Lung (tissue), 12 donors: ENCODE measurements around the gene STRIP1. TPM values are rescaled to one million over a fixed set of nuclear protein-coding genes. Genes with fewer than 3 reads are reported as not detected.
A peak's percentile ranks its signal among the peaks of the same experiment; 100 is the strongest.

Experiments used
- ATAC-seq: fragments of 200-7000 bp; cut with Tn5 transposase; one replicate; pipeline ENCODE4 v1.9.1; 2020; ENCODE audit warnings: moderate number of reproducible peaks; ENCODE audit not compliant: insufficient read depth, low FRiP score
- DNase-seq, 3 donors: peaks; one replicate each; pipeline ENCODE4 v3.0.0-alpha.2; 2013 to 2017
- H3K27ac ChIP-seq, 2 donors: one replicate each; pipeline ENCODE4 v1.5.1; 2013; ENCODE audit warnings: mild to moderate bottlenecking in 2 of 2, moderate library complexity in 2 of 2, control low read depth in 1 of 2, inconsistent platforms in 1 of 2, low read depth in 1 of 2, low read length in 1 of 2
- H3K27me3 ChIP-seq, 3 donors: one replicate each; pipeline ENCODE4 v1.5.1; 2013; ENCODE audit warnings: low read length in 2 of 3; ENCODE audit not compliant: control insufficient read depth in 3 of 3, insufficient read depth in 3 of 3
- H3K36me3 ChIP-seq, 4 donors: one replicate each; pipeline ENCODE4 v1.5.1; 2013; ENCODE audit warnings: low read length in 4 of 4, mild to moderate bottlenecking in 1 of 4, moderate library complexity in 1 of 4; ENCODE audit not compliant: control insufficient read depth in 4 of 4, insufficient read depth in 4 of 4
- H3K4me1 ChIP-seq, 5 donors: one replicate each; pipeline ENCODE4 v1.5.1; 2013; ENCODE audit warnings: low read length in 5 of 5, mild to moderate bottlenecking in 2 of 5, moderate library complexity in 1 of 5; ENCODE audit not compliant: control insufficient read depth in 5 of 5, insufficient read depth in 5 of 5
- H3K4me3 ChIP-seq: one replicate; pipeline ENCODE4 v1.5.1; 2013; ENCODE audit warnings: mild to moderate bottlenecking, control low read depth, moderate library complexity
- H3K9ac ChIP-seq, 2 donors: one replicate each; pipeline ENCODE4 v1.5.1; 2013; ENCODE audit warnings: low read length in 2 of 2, control low read depth in 1 of 2; ENCODE audit not compliant: insufficient read depth in 1 of 2
- H3K9me3 ChIP-seq, 4 donors: one replicate each; pipeline ENCODE4 v1.5.1; 2013; ENCODE audit warnings: low read length in 3 of 4, mild to moderate bottlenecking in 1 of 4, moderate library complexity in 1 of 4; ENCODE audit not compliant: control insufficient read depth in 4 of 4, insufficient read depth in 3 of 4
- WGBS, 2 donors: extraction: QIAGEN DNeasy Blood & Tissue Kit; methylation state at CpG; one replicate each; pipeline ENCODE4 v1.1.7; 2013; 5-methylcytosine and 5-hydroxymethylcytosine counted together
- polyA plus RNA-seq, 2 donors: library from polyadenylated mRNA; stranded (reverse); fragments of 200-250 nt; gene quantifications; one replicate each; pipeline ENCODE4 v1.2.1, GENCODE V29; 2013
- total RNA-seq, 2 donors: library from RNA; depleted of rRNA in 1 of 2; stranded (reverse); fragments of >200 nt in 1 of 2; gene quantifications; one replicate each; pipeline ENCODE4 v1.2.1, GENCODE V29; 2014 to 2021
- TF ChIP-seq, protein P1 (sequence below): IDR thresholded peaks from 2 replicates; pipeline ENCODE4 v1.5.1; 2012; ENCODE audit warnings: mild to moderate bottlenecking; ENCODE audit errors: control extremely low read depth, extremely low read depth
- donor health status: control.
- donor health status: control.
- donor health status: Bipolar disorder and iron deficiency.
- donor health status: healthy.
- donor health status: DM: yes; HTN: yes; CAD: no.

The STRIP1 gene
- total and polyA plus RNA-seq, 4 donors, result 11.7 to 68.2 (median 28.5) TPM

DNA sequence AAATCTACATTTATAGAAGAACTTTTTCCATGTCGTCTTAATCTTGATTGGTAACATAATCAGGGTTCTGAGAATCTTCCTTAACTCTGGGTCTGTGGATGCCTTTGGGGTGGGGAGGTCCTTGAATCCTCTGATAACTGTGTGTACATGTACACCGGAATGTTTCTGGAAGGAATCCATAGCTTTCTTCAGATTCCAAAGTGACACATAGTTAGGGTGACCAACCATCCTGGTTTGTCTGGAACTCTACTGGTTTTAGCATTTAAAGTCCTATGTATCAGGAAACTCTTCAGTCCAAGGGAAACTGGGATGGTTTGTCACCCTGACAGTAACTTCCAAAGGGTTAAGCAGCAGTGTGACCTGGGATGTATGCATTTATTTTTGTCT lies 16.8 kb downstream of the STRIP1 start:
- Histone ChIP-seq H3K4me1 (peaks cover 0 to 3% (median 0%) of the 10 kb centered on the region in 5 donors), H3K36me3 (peaks cover 39 to 82% (median 43%) of the 10 kb centered on the region in 4 donors), H3K4me3 (no peak overlapping the region), H3K9ac (no peak overlapping the region), H3K27me3 (no peaks in the 10 kb centered on the region), H3K27ac (no peak overlapping the region), H3K9me3 (peaks cover 0 to 2% (median 0%) of the 10 kb centered on the region in 4 donors)
- no peak for ATAC-seq
- TF ChIP-seq, protein P1, sequence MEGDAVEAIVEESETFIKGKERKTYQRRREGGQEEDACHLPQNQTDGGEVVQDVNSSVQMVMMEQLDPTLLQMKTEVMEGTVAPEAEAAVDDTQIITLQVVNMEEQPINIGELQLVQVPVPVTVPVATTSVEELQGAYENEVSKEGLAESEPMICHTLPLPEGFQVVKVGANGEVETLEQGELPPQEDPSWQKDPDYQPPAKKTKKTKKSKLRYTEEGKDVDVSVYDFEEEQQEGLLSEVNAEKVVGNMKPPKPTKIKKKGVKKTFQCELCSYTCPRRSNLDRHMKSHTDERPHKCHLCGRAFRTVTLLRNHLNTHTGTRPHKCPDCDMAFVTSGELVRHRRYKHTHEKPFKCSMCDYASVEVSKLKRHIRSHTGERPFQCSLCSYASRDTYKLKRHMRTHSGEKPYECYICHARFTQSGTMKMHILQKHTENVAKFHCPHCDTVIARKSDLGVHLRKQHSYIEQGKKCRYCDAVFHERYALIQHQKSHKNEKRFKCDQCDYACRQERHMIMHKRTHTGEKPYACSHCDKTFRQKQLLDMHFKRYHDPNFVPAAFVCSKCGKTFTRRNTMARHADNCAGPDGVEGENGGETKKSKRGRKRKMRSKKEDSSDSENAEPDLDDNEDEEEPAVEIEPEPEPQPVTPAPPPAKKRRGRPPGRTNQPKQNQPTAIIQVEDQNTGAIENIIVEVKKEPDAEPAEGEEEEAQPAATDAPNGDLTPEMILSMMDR, result no peak
- no peak for DNase-seq
- 68 to 90% methylated on average over 2 of the region's 2 CpGs for WGBS, 2 donors

DNA sequence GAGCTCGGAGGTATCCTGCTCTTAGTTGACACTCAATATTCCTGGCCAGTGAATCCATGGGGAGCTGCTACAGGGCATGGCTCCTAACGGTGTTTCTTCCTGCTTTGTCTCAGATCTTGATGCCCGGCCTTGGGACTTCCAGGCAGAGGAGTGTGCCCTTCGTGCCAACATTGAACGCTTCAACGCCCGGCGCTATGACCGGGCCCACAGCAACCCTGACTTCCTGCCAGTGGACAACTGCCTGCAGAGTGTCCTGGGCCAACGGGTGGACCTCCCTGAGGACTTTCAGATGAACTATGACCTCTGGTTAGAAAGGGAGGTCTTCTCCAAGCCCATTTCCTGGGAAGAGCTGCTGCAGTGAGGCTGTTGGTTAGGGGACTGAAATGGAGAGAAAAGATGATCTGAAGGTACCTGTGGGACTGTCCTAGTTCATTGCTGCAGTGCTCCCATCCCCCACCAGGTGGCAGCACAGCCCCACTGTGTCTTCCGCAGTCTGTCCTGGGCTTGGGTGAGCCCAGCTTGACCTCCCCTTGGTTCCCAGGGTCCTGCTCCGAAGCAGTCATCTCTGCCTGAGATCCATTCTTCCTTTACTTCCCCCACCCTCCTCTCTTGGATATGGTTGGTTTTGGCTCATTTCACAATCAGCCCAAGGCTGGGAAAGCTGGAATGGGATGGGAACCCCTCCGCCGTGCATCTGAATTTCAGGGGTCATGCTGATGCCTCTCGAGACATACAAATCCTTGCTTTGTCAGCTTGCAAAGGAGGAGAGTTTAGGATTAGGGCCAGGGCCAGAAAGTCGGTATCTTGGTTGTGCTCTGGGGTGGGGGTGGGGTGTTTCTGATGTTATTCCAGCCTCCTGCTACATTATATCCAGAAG lies 19.4 kb downstream of the STRIP1 start:
- Histone ChIP-seq H3K9ac (no peak overlapping the region), H3K27ac (no peak overlapping the region), H3K27me3 (no peaks in the 10 kb centered on the region), H3K4me1 (peaks cover 0 to 3% (median 0%) of the 10 kb centered on the region in 5 donors), H3K4me3 (no peak overlapping the region), H3K36me3 (peaks cover 31 to 80% (median 38%) of the 10 kb centered on the region in 4 donors), H3K9me3 (peaks cover 0 to 2% (median 0%) of the 10 kb centered on the region in 4 donors)
- WGBS, 2 donors, result 74 to 85% methylated on average over 16 of the region's 16 CpGs
- ATAC-seq (no peak), DNase-seq (peak; percentile 45 to 54 (median 48))
- TF ChIP-seq, protein P1, result peak; percentile 66

DNA sequence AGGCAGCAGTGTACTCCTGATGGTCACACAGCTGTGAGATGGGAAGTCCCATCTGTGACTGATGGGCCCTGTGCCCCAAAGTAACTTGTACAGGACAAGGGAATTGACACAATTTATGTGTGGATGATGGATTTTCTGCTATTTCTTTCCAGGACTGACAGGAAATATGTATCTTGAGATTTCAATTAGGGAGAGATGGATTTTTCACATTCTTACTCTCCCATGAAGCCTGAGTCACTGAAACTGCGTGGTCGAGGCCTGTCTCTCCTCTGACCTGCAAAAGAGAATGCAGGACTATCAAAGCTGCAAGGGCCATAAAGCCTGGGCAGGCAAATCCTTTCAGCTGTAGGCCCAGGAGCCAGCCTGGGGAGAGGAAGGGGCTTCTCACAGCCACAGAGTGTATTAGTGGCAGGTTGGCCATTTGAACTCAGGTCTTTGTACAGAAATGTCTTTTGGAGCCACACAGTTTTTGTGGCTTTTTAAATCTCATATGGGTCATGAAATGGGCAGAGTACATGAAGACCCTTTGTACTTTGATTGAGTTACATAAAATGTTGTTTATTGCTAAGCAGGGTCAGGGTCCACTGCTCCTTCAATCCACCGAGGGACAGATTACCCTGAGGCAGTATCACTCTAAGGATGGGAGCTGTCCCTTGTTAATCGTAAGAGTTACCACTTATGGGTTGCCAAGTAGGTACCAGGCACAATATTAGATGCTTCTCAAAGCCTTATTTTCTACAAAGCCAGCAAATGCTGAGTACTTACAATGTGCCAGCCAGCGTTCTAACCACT lies 21.3 kb downstream of the STRIP1 start:
- Histone ChIP-seq H3K4me3 (no peak overlapping the region), H3K9ac (no peak overlapping the region), H3K27ac (no peak overlapping the region), H3K9me3 (peaks cover 0 to 4% (median 0%) of the 10 kb centered on the region in 4 donors), H3K27me3 (no peaks in the 10 kb centered on the region), H3K4me1 (peaks cover 0 to 3% (median 0%) of the 10 kb centered on the region in 5 donors), H3K36me3 (peaks cover 32 to 73% (median 37%) of the 10 kb centered on the region in 4 donors)
- TF ChIP-seq, protein P1, result no peak
- DNase-seq (no peak), ATAC-seq (no peak)
- 94 to 97% methylated on average over 5 of the region's 5 CpGs for WGBS, 2 donors
